Measurements from ENCODE around the gene VARS1.
"Not testable (repeated sequence)": the region's sequence is repeated elsewhere in the genome, so short reads cannot be mapped to it uniquely, and the experiment has no call there.

Gene VARS1

DNA sequence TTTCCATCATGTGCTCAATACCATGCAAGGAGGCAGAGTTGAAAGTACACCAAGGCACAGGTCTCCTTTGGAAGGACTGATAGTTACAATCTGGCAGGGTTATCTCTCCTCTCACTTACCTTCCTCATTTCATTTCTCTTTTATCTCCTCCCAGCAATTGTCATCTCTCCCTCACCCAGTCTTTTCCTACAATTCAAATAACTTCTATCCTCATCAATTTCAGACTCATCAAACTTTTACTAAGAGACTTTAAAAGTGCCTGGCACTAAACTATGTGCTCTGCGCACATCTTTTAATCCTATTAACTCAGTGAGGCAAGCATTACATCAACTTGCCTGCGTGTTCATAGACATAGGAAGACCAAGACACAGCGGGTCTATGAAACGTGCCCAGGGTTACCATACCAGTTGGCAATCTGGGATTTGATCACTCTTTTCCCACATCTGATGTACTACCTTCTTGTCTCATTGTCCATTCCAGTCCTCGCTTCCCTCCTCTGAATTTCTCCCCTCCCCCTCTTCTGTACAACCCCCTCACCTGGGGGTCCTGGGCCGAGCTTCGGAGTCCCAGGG lies 1.2 kb downstream of the VARS1 start:
- DNase-seq (ENCODE audit: low read depth): peak; percentile 57

DNA sequence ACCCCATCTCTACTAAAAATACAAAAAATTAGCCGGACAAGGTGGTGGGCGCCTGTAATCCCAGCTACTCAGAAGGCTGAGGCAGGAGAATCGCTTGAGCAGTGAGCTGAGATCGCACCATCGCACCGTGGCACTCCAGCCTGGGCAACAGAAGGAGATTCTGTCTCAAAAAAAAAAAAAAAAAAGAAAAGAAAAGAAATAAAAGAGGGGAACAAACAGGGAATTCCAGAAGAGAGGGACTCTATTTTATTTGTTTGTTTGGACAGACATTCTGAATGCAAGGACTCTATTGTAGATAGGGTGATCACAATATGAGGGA lies 1.7 kb downstream of the VARS1 start:
- DNase-seq (ENCODE audit: low read depth): not testable (repeated sequence)

DNA sequence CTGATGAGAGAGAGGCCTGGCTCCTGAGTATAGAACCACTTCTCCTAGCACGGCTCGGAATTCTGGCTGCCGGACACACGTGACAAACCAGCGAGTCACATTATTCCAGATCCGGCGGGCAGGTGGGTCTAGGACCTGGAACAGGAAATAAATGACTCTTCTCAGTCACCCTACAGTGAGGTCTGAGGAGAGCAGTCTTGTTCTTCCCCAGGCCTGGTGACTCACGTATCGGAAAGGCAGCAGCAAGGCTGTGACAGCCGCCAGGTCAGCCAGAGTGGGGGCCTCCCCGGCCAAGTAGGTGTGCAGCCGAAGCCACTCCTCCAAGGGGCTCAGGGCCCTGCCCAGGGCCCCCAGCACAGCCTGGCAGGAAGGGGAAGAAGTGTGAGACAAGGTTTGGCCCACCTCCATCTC lies 2.8 kb downstream of the VARS1 start:
- DNase-seq (ENCODE audit: low read depth): peak; percentile 93

DNA sequence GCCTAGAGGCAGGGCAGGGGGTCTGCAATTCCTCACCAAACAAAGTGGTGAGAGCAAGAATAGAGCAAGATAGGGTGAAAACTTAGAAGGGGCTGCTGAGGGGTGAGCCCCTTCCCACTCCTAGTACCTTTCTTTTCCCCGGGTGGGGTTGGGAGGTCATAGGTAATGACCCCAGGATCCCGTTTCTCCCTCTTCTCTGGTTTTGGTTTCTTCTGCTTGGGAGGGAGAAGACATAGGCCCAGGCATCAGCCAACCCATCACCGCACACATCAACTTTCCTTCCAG lies 3.5 kb downstream of the VARS1 start:
- no peak for DNase-seq (ENCODE audit: low read depth)

DNA sequence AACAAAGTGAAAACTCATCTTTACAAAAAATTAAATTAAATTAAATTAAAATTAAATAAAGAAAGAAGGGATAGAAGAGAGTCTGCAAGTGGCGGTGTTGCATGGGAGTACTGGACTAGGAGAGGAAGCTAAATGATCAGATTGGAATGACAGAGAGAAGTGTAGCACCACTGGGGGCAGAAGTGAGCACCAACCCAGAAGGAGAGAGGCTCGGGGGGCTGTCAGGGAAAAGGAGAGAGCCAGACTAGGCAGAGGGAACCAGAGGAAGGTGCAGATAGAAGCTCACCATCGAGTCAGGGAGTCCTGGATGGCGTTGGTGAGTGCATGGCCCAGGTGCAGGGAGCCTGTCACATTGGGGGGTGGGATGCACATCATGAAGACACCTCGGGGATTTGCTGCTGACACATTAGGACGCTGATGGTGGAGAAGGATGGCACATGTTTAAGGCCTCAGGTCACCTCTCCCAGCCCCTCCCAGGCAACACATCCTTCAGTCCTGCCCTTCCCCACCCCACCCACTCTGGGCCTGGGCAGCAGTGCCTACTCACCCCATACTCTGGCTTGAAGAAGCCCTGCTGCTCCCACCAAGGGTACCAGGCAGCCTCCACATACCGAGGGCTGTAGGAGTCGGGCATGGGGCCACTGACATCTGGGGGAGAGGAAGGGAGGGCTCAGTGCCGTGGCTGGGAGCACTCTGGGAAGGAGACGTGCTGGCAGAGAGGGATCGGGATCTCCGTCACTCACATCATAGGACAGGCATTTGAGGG lies 4.0 kb downstream of the VARS1 start:
- peak; percentile 75 for DNase-seq (ENCODE audit: low read depth)

DNA sequence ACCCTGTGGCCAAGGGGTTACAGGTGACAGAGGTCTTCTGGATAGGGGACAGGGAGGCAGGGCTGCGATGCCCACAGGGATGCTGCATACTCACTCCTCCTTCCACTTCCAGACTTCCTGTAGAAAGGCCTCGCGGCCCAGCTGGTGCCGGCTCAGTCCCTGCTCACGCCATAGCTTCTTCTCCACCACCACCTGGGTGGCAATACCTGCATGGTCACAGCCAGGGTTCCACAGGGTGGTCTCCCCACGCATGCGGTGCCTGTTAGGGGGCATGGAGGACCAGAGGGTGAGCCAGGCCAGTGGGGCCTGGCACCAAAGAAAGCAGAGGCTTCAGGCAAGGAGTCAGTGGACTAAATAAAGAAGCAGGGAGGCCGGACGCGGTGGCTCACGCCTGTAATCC lies 10.1 kb downstream of the VARS1 start:
- DNase-seq (ENCODE audit: low read depth): no peak

DNA sequence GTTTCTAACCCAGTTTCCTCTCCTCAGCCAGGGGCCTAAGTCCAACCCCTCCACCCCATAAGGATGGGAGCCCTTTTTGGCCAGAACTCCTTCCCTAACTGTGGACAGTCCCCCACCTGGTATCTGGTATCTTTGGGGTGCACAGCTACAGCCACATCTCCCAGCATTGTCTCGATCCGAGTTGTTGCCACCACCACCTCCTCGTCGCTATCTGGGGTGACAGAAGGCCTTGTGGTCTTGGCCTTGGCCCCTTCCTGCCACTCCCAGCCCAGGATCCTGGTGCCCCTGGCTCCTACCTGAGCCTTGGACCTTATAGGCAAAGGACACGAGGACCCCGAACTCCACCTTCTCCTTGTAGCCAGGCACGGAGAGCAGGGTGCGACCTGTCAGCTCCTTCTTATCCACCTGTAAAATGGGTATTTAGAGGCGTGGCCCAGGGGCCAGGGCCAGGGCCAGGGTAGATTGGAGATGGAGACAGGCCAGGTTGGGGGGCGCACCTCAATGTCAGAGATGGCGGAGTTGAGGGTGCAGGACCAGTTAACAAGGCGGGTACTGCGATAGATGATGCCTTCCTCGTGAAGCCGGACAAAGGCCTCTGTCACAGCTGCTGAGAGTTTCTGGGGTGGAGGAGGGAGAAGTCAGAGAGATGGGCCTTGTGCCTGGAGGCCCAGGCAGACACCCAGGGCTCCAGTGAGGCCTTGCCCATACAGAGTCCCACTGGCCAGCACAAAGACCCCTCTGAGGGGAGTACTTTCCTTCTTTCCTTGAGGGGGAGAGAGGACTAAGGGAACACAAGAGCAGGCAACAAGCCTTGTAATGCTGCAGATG lies 11.2 kb downstream of the VARS1 start:
- DNase-seq (ENCODE audit: low read depth): no peak

DNA sequence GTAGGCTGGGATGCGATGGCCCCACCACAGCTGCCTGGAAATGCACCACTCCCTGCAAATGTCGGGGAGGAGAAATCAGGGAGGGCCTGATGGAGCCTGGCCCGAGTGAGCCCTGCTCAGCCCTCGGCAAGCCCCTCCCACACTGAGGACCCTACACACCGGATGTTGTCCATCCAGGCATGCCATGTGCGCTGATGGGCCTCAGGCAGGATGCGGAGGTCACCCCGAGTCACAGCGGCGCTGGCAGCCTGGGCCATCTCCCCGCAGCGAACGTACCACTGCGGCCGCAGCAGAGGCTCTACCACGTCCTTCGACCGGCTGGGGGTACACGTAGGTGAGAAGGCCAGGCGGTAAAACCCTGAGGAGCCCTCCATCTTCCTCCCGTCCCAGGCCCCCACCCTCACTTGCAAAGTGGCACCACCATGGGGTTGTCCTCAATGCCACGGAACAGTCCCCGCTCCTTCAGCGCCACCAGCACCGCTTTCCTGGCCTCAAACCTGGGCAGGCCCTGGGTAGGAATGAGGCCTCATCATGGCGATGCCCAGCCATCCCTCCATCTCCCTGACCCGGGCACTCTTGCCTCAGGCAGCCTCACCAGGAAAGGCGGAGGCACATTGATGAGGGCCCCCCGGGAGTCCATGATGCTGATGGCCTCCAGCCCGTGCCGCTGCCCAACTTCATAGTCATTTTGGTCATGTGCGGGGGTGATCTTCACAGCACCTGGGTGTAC lies 13.3 kb downstream of the VARS1 start:
- DNase-seq (ENCODE audit: low read depth): no peak

DNA sequence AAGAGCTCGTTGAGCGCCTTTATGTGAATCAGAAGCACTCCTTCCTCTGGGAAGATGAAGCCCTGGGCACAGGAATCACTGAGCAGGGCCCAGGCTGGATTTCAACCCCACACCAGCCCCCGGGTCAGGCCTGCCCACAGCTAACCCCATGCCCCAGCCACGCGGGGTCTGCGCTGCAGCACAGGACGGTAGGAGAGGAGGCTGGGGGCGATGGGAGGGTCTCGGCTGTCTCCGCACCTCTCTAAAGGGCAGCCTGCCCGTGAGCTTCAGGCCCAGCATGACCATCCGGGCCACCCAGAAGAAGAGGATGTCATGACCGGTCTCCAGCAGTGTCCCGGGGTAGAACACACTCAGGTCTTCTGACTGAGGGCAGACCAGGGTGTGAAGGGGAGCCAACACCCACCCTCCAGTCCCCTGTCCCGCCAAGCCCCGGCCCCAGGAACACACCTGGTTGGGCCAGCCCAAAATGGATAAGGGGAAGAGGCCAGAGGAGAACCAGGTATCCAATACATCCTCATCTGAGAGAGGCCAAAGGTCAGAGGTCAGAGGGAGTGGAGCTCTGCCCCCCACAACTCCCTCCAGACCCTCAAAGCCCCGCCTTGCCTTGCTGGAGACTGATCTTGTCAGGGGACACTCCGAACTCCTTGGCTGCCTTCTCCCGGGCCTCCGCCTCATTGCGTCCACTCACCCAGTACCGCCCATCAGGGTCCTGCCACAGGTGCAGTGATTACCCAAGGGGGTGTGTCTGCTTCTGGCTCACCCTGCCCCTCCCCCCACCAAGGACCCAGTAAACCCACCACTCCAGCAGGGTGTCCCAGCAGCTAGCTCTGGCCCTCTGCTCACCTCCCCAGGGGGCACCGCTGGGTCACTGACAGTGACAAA lies 14.1 kb downstream of the VARS1 start:
- no peak for DNase-seq (ENCODE audit: low read depth)

DNA sequence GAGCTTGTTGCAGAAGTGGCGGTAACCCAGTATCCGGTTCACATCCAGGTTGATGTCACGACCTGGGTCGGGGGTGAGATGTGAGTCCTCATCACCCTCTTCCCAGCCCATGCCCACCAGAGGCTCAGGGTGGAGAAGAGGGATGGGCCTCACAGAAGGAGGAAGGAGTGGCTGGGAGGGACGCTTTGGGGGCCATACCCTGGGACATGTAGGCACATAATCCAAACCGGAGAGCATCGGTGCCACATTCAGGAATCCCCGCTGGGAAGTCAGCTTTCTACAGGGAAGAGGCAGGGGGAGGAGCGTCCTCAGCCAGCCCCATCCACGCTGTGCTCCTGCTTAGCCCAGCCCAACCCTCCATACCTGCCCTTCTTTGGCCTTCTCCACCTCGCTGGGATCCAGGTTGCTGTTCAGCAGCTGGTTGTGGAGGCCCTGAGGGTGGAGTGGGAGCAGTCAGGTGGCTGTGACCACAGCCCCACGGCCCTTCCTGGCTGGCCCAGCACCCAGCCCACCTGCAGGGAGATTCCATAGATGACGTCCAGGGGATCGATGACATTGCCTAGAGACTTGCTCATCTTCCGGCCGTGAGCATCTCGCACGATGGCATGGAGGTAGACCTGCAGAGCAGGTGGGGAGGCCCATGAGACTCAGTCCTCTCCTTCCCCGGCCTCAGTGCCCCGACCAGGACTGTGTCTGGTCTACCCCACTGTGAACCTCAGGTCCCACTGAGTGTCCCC lies 14.9 kb downstream of the VARS1 start:
- no peak for DNase-seq (ENCODE audit: low read depth)

DNA sequence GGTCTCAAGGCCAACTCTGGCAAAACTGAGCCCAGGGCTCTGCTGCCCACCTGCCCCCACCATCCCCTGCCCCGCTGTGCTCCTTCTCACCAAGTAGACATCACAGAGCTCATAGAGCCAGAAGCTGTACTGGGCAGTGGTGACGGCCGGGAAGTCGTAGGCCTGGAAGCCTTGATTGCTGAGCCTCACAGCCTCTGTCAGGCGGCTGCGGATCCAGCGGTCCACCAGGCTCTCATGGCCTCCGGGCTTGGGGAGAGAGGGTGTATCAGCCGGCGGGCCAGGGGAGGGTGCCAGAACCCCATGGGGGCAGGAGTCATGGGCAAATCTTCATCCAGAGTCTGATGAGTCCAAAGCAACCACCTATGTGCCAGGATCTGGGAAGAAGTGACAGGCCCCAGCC lies 15.6 kb downstream of the VARS1 start:
- DNase-seq (ENCODE audit: low read depth): no peak

DNA sequence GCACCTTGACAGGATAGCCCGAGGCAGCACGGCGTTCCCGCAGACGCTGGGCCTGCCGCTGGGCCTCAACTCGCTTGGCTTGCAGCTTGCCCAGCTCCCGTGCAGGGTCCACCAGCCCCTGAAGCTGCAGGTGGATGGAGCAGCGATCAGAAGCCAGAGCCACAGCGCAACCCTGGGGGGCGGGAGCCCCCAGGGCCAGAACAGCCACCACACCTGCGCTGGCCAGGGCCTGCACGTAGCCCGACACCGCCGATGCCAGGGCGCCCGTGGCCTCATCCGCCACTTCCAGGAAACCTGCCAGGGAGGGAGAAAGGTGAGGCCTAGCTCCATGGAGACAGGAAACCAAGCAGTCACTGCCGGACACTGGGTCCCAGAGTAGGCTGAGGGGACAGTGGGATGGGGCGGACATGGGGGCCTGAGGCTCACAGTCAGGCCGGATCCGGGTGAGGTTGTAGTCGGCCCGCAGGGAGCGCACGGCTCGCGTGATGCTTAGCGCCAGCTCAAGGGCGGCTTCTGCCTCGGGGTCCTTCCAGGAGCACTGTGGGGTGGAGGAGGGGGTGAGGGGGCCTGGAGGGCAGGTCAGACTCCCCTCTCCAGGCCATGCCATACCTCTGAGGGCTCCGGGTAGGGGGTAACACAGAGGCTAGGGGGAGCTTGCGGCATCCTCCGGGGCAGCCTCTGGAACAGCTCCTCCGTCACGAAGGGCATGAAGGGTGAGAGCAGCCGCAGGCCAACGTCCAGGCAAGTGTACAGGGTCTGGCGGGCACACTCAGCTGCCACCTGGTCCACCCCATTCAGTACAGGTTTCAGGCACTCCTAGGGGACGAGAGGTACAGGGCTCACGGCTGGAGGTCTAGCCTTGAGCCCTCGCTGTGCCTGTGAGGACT lies 16.3 kb downstream of the VARS1 start:
- no peak for DNase-seq (ENCODE audit: low read depth)

DNA sequence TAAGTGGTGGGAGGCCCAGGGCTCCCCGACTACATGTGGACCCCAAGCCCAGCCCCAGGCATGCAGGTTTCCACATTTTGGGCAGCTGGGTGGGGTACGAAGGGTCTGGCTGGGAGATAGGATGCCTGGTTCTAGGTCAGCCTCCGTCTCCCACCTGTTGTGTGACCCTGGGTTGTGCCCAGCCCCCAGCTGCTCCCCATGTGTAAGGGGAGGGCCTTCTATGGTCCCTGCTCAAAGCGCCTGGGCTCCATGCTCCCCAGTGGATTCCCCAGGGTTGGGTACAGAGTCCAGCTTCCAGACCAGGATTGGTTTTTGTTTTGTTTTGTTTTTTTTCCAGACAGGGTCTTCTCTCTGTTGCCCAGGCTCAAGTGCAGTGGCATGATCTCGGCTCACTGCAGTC lies 17.4 kb downstream of the VARS1 start:
- no peak for DNase-seq (ENCODE audit: low read depth)

DNA sequence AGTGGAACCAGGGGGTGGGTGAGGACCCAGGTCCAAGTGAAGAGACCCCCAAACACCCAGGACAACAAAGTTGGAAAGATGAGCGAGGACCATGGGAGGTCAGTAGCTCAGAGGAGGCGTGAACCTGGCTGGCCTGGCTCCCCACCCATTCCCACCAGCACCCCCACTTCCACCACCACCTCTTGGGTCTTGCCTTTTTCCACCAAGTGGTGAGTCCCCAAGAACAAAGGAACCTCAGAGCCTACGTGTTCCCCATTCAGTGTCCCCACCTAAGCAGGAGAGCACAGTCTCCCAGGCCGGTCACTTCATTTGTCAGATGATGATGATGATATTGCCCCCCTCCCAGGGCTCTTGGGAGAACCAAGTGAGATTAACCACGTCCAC lies 17.9 kb downstream of the VARS1 start:
- no peak for DNase-seq (ENCODE audit: low read depth)

DNA sequence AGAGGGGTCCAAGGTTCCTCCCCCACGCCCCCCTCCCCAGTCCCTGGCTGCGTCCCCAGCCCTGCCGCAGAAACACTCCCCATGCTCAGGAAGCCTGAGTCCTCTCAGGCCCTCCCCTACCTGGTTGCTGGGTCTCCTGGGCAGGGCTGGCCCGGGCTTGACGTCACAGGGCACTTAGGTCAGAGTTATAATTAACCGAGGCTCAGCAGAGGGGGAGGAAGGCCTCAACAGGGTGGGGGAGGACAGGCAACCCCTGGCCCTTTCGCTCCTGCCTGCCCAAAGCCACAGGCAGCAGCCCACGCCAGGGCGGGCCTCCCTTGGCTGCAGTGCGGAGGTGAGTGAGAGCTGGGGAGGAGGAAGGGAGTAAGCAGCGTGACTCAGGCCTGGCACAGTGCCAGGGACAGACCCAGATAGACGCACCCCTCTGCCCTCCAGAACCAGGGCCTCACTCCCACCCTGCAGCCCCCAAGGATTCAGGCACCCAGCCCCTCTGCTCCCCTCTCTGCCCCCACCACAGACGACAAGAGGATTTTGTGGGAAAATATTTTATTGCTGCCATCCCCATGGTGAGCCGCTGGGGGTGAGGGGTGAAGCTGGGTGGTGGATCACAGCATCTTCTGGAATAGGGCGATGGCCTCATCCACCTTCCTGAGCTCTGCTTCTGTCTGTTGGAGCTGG lies 18.4 kb downstream of the VARS1 start, which contains the start of gene VWA7:
VWA7 (minus strand) TSS at position 340 of the 678 bp plus-strand sequence. CDS start 549 bp downstream, outside the sequence.
- peak; percentile 86 for DNase-seq (ENCODE audit: low read depth)

DNA sequence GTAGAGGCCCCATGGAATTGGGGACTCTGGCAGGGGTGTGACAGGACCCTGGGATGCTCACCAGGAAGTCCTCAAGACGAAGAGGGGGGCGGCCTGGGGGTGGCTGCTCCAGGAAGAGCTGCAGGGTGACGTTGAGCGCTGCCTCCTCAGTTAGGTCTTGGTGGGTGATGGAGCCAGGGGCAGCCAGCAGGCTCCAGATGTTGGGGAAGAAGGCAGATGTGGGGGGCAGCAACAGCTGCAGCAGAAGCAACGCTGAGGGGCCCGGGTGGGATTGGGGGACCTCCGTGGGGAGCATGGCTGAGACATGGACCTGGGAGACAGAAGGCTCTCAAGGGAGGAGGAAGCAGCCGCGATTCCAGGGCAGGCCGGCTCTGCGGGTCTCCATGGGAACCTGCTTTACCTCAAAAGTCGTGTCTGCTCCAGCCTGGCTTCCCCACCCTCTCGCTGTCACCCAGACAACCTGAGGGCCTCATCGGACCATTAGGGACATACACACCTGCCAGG lies 19.0 kb downstream of the VARS1 start:
- DNase-seq (ENCODE audit: low read depth): peak; percentile 28

DNA sequence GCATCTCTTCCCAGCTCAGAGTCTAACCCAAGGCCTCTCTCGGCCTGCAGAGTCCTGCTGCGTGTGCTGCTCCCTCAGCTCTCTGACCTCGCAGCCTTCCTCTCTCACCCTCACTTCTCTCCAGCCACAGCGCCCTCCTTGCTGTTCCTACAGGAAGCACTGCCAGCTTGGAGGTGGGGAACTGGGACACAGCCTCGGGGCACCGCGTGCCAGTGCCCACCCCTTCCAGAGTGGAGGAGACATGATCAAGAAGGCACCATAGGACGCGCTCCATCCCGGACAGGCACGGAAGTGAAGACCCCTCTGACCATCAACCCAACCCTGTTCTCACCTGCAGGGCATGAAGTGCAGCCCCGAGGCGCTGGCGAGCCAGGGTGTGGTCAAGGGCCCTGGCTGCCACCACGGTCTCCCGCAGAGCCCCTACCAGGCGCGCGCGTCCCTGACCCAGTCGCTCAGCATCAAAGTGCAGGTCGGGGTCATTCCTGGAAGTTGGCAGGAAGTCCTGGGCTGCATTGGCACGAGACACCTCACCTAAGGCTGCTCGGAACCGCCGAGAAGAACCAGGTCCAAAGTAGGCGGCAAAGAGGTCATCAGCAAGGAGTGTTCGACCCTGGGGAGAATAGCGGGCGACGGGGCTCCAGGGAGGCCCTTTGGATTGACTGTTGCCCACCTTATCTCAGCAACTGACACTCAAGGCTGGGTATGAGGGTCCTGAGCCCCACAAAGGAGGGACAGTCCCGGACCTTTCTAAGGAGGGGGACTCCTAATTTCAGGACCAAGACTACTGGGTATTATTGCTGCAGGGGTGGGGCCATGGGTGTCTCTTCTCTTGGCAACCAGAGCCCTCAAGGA lies 19.7 kb downstream of the VARS1 start:
- DNase-seq (ENCODE audit: low read depth): no peak

DNA sequence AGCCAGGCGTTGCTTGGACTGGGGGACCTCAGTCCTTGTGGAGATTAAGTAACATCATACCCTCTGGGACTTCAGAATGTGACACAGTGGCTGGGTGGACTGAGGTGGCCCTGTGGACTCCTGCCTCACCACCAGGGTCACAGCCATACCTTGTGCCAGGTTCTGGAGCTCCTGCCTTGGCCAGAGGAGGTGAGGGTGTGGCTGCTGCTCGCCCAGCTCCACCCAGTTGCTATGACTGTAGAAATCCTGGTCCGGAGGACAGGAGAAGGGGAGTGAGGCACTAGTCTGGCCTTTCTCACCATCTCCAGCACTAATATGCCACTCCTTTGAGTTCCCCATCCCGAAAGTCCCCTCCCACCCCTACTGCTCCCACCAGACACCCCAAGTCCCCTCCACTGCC lies 20.4 kb downstream of the VARS1 start:
- no peak for DNase-seq (ENCODE audit: low read depth)
